Testis (tissue), 3 donors: ENCODE results near the gene SPATA31C2. TPM values are rescaled to one million over a fixed set of nuclear protein-coding genes. Genes with fewer than 3 reads are reported as not detected.
"Not testable (repeated sequence)": the region's sequence is repeated elsewhere in the genome, so short reads cannot be mapped to it uniquely, and the experiment has no call there.

Experiments used
- DNase-seq: peaks from one replicate; pipeline ENCODE4 v3.0.0-alpha.2; 2019
- H3K27ac ChIP-seq, 2 donors: fragments of 200-600 bp; sonication (generic); one replicate each; pipeline ENCODE4 v1.5.1; 2019
- H3K27me3 ChIP-seq: fragments of 200-600 bp; sonication (generic); one replicate; pipeline ENCODE4 v1.5.1; 2019
- H3K36me3 ChIP-seq: fragments of 200-600 bp; sonication (generic); one replicate; pipeline ENCODE4 v1.5.1; 2017; ENCODE audit warnings: low read depth; ENCODE audit errors: missing control alignments
- H3K4me1 ChIP-seq: fragments of 200-600 bp; sonication (generic); one replicate; pipeline ENCODE4 v1.5.1; 2019
- H3K4me3 ChIP-seq, 2 donors: fragments of 200-600 bp; sonication (generic); one replicate each; pipeline ENCODE4 v1.5.1; 2017 to 2019
- H3K9me3 ChIP-seq: fragments of 200-600 bp; sonication (generic); one replicate; pipeline ENCODE4 v1.5.1; 2017
- POLR2A ChIP-seq: fragments of 450-650 bp; IDR thresholded peaks from one replicate; pipeline ENCODE4 v1.6.1; 2017; ENCODE audit warnings: antibody characterized with exemption, mild to moderate bottlenecking, moderate library complexity
- WGBS, 2 donors: methylation state at CpG; one replicate each; pipeline ENCODE4 v1.1.5; 2018; 5-methylcytosine and 5-hydroxymethylcytosine counted together
- intact Hi-C: fragments of 100-400 bp; cut with DNase I; formaldehyde crosslinking; loops from one replicate; pipeline ENCODE4 v1.15.1; 2023; ENCODE audit warnings: low total_unique reads
- polyA plus RNA-seq: library from polyadenylated mRNA; stranded (reverse); fragments of 350-450 nt; fragmentation: Illumina TruSeq; extraction: RNeasy Lipid Tissue Mini Kit (QIAGEN cat#74804); gene quantifications from one replicate; pipeline ENCODE4 v1.2.3, GENCODE V29; 2014; ENCODE audit warnings: low read depth, low replicate concordance; ENCODE audit not compliant: insufficient read depth
- total RNA-seq, 2 donors: library from RNA; depleted of rRNA; stranded (reverse); fragments of >200 nt; gene quantifications; one replicate each; pipeline ENCODE4 v1.2.3, GENCODE V29; 2016
- TF ChIP-seq, protein P1 (sequence below), 3 experiments: fragments of 450-650 bp in 2 of 3; fragments of 200-600 bp in 1 of 3; sonication (generic) in 1 of 3; IDR thresholded peaks; one replicate each; pipeline ENCODE4 v1.5.1; 2016 to 2019; ENCODE audit warnings: antibody characterized with exemption in 3 of 3, mild to moderate bottlenecking in 2 of 3, moderate library complexity in 1 of 3

The SPATA31C2 gene
- total and polyA plus RNA-seq, 3 donors from 2014 or later: 3.6 to 13.8 (median 10.7) TPM

DNA sequence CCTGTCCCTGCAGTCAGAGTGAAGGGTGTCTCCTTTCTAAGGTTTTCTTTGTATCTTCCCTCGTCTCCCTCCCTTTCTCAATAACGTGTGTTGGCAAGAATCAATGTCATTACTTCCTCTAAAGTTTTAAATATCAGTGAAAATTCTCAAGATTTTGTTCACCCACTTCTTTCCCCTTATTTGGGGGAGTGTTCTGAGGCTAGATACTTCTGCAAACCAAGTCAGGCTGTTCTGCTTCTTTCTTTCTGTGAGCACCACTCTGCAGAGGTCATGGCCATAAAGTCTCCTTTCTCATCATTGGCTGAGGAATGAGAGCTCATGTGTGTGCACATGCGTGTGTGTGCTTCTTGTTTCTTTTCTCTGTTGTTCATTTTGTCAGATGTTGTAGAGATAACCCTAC is 26.6 kb upstream of the SPATA31C2 start:
- no peaks in the 10 kb centered on the region for H3K9me3 ChIP-seq
- no peak for DNase-seq
- no peaks in the 10 kb centered on the region for H3K36me3 ChIP-seq
- no peak overlapping the region for H3K4me3 ChIP-seq
- TF ChIP-seq, protein P1, sequence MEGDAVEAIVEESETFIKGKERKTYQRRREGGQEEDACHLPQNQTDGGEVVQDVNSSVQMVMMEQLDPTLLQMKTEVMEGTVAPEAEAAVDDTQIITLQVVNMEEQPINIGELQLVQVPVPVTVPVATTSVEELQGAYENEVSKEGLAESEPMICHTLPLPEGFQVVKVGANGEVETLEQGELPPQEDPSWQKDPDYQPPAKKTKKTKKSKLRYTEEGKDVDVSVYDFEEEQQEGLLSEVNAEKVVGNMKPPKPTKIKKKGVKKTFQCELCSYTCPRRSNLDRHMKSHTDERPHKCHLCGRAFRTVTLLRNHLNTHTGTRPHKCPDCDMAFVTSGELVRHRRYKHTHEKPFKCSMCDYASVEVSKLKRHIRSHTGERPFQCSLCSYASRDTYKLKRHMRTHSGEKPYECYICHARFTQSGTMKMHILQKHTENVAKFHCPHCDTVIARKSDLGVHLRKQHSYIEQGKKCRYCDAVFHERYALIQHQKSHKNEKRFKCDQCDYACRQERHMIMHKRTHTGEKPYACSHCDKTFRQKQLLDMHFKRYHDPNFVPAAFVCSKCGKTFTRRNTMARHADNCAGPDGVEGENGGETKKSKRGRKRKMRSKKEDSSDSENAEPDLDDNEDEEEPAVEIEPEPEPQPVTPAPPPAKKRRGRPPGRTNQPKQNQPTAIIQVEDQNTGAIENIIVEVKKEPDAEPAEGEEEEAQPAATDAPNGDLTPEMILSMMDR (IDR thresholded peaks at IDR 0.05): no peak
- no peak for TF ChIP-seq POLR2A
- no peaks in the 10 kb centered on the region for H3K4me1 ChIP-seq
- WGBS, 2 donors: 60 to 63% methylated on average over 3 of the region's 3 CpGs
- intact Hi-C loops: no loop called here
- H3K27me3 ChIP-seq: no peaks in the 10 kb centered on the region
- H3K27ac ChIP-seq: no peak overlapping the region

GRCh38 chr9:88161144-88161543 is 22.9 kb upstream of the SPATA31C2 start:
- no peaks in the 10 kb centered on the region for H3K9me3 ChIP-seq
- no peaks in the 10 kb centered on the region for H3K36me3 ChIP-seq
- no peak overlapping the region for H3K27ac ChIP-seq
- no peaks in the 10 kb centered on the region for H3K27me3 ChIP-seq
- TF ChIP-seq, protein P1 (IDR thresholded peaks at IDR 0.05): no peak
- TF ChIP-seq POLR2A: no peak
- no peak overlapping the region for H3K4me3 ChIP-seq
- no peaks in the 10 kb centered on the region for H3K4me1 ChIP-seq
- no peak for DNase-seq
- WGBS, 2 donors: 80 to 85% methylated on average over 6 of the region's 6 CpGs
- intact Hi-C loops: no loop called here

DNA sequence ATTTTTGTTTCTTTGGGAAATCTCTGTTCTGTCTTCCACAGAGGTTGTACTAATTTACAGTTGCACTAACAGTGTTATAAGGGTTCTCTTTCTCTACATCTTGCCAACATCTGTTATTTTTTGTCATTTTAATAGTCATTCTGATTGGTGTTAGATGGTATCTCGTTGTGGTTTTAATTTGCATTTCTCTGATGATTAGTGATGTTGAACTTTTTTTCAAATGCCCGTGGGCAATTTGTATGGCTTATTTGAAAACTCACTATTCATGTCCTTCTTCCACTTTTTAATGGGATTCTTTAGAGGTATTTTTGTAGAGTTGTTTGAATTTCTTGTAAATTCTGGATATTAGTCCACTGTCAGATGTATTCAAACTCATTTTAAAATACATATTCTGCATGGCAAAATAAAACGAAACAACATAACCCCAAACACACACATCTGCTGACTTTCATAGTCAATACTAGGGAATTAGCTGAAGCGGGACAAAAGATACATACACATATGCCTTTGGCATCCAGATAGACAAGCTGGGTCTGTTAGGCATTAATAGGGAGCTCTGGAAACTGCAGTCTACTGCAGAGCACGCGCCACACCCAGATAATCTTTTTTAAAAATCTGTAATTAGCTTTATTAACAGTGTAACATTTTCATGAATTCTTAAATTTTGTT is 5.8 kb upstream of the SPATA31C2 start:
- H3K4me3 ChIP-seq: no peak overlapping the region
- intact Hi-C loops: no loop called here
- DNase-seq: no peak
- H3K27ac ChIP-seq: no peak overlapping the region
- 88 to 95% methylated on average over 6 of the region's 6 CpGs for WGBS, 2 donors
- H3K27me3 ChIP-seq: no peaks in the 10 kb centered on the region
- TF ChIP-seq, protein P1 (IDR thresholded peaks at IDR 0.05): no peak
- no peak for TF ChIP-seq POLR2A
- no peaks in the 10 kb centered on the region for H3K4me1 ChIP-seq
- no peaks in the 10 kb centered on the region for H3K36me3 ChIP-seq
- H3K9me3 ChIP-seq: no peaks in the 10 kb centered on the region

DNA sequence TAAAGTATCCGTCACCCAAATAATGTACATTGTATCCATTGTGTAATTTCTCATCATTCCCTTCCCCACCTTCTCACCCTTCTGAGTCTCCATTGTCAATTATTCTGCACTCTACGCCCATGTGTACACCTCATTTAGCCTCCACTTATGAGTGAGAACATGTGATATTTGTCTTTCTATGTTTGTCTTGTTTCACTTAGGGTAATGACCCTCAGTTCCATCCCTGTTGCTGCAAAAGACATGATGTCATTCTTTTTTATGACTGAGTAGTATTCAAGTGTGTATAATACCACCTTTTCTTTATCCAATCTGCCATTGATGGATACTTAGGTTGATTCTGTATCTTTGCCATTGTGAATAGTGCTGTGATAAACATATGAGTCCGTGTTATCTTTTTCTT is 4.9 kb upstream of the SPATA31C2 start:
- Histone ChIP-seq H3K36me3 (no peaks in the 10 kb centered on the region), H3K9me3 (no peaks in the 10 kb centered on the region), H3K4me1 (no peaks in the 10 kb centered on the region), H3K27ac (no peak overlapping the region), H3K27me3 (no peaks in the 10 kb centered on the region), H3K4me3 (no peak overlapping the region)
- no peak for DNase-seq
- no peak for TF ChIP-seq POLR2A
- TF ChIP-seq, protein P1 (IDR thresholded peaks at IDR 0.05): no peak
- intact Hi-C loops: no loop called here
- WGBS, 2 donors: 84 to 93% methylated on average over 3 of the region's 3 CpGs

DNA sequence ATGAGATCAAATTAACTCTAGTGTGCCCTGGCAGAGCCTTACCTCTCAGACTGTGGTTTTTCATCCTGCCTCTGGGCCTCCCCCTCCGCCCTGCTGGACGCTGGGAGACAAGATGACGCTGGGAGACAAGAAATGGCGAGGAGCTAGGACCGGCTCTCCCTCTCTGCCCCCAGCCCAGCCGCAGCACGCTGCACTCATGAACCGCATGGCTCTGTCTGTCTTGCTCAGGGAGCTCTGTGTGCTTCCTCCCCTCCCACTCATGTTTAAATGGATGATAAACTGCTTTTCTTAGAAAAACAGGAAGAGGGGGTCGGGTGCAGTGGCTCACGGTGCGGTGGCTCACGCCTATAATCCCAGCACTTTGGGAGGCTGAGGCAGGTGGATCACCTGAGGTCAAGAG is 4.7 kb downstream of the SPATA31C2 start:
- intact Hi-C loops, H3K9me3 ChIP-seq, H3K27me3 ChIP-seq, H3K36me3 ChIP-seq, H3K27ac ChIP-seq, DNase-seq, H3K4me1 ChIP-seq, H3K4me3 ChIP-seq: not testable (repeated sequence)
- 28 to 49% methylated on average over 10 to 12 of the region's 12 CpGs for WGBS, 2 donors

GRCh38 chr9:88129556-88129955 is 8.7 kb downstream of the SPATA31C2 start:
- intact Hi-C loops, H3K4me1 ChIP-seq, H3K36me3 ChIP-seq, H3K4me3 ChIP-seq, H3K27ac ChIP-seq, DNase-seq, H3K27me3 ChIP-seq, H3K9me3 ChIP-seq: not testable (repeated sequence)
- 83 to 100% methylated on average over 1 to 8 of the region's 9 CpGs for WGBS, 2 donors

DNA sequence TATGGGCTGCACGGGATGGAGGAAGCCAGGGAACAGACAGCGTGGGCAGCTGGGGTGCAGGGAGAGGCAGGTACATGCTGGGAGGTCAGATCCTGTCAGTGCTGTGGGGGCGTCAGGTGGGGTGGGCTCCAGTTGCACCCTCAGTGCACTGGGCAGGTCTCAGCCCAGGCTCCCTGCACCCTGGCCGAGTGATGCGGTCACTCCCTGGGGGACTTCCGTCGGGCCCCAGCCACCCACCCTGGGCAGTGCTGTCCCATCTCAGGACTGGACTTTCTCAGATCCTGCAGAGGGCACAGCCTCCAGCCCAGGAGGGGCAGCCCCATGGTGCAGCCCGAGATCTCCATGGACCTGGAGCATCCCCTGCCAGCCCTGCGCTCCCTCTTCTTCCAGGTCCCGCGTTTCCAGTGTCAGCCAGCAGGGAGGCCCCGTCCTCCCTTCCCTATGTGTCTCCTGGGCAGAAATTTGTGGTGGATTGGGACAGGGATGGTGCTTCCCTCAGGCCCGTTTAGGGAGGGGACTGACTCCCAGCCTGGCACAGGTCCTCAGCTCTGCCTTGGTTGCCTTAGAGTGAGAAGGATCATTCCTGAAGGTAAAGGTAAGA is 10.5 kb downstream of the SPATA31C2 start:
- H3K4me3 ChIP-seq, H3K9me3 ChIP-seq, H3K27ac ChIP-seq, H3K36me3 ChIP-seq, H3K4me1 ChIP-seq, H3K27me3 ChIP-seq, intact Hi-C loops, DNase-seq: not testable (repeated sequence)
- 97 to 100% methylated on average over 2 to 12 of the region's 13 CpGs for WGBS, 2 donors

- H3K4me3 ChIP-seq, intact Hi-C loops, H3K36me3 ChIP-seq, H3K4me1 ChIP-seq, DNase-seq, H3K27ac ChIP-seq, H3K27me3 ChIP-seq, H3K9me3 ChIP-seq: not testable (repeated sequence)
Measured at GRCh38 chr9:88123413-88123812, 14.9 kb downstream of the SPATA31C2 start.
